Activated CD4-positive, alpha-beta memory T cell treated with anti-CD3 and anti-CD28 coated beads for 36 hours (primary cell): ENCODE results near the gene GCSAML. TPM values are rescaled to one million over a fixed set of nuclear protein-coding genes. Genes with fewer than 3 reads are reported as not detected.

Experiments used
- CTCF ChIA-PET: fragments of 350-600 bp; sonication (Branson Sonifier 250); formaldehyde crosslinking; loops from one replicate; lab custom pipeline; 2021; ENCODE audit warnings: antibody characterized with exemption, inconsistent platforms; lab: Charles Lee
- POLR2A ChIA-PET: fragments of 350-600 bp; sonication (Branson Sonifier 250); formaldehyde crosslinking; loops from one replicate; lab custom pipeline; 2021; ENCODE audit warnings: antibody characterized with exemption; lab: Charles Lee
- DNase-seq: peaks from one replicate; pipeline ENCODE4 v3.0.0-alpha.2; 2020
- H3K27ac Mint-ChIP-seq: one replicate; pipeline ENCODE4 v1.8.0; 2021; ENCODE audit warnings: mixed read lengths
- H3K27me3 Mint-ChIP-seq: one replicate; pipeline ENCODE4 v1.8.0; 2021; ENCODE audit warnings: mixed read lengths
- H3K36me3 Mint-ChIP-seq: one replicate; pipeline ENCODE4 v1.8.0; 2021; ENCODE audit warnings: mixed read lengths
- H3K4me1 Mint-ChIP-seq: one replicate; pipeline ENCODE4 v1.8.0; 2021; ENCODE audit warnings: low read depth, mixed read lengths
- H3K4me3 Mint-ChIP-seq: one replicate; pipeline ENCODE4 v1.8.0; 2021; ENCODE audit warnings: mild to moderate bottlenecking, mixed read lengths
- H3K9me3 Mint-ChIP-seq: one replicate; pipeline ENCODE4 v1.8.0; 2021; ENCODE audit warnings: mixed read lengths
- intact Hi-C: fragments of 100-400 bp; cut with micrococcal nuclease; formaldehyde crosslinking; loops from one replicate; pipeline ENCODE4 v1.15.1; 2023
- total RNA-seq, 2 experiments: library from RNA; stranded (reverse); gene quantifications; one replicate each; pipeline ENCODE4 v1.2.3, GENCODE V29; 2021

The GCSAML gene
- total RNA-seq, 2 experiments from 2014 or later: not detected

DNA sequence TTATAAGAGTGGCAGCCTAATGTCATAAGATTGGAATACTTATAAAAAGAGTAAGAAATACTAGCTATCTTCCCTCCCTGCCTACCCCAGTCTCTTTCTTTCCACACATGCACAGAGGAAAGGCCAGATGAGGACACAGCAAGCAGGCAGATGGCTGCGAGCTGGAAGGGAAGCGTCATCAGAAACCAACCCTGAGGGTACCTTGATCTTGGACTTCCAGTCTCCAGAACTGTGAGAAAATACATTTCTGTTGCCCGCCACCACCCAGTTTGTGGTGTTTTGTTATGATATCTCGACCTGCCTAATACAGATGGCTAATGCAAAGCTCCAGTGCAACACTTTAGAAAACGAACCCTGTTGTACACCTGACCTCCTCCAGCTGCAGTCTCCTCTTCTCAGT, 10.4 kb upstream of the GCSAML start:
- POLR2A ChIA-PET: no interaction called here
- H3K27ac Mint-ChIP-seq: no peak overlapping the region
- no peak overlapping the region for H3K4me3 Mint-ChIP-seq
- peaks cover 20% of the 10 kb centered on the region for H3K27me3 Mint-ChIP-seq
- no peak for DNase-seq
- no peaks in the 10 kb centered on the region for H3K9me3 Mint-ChIP-seq
- H3K36me3 Mint-ChIP-seq: no peaks in the 10 kb centered on the region
- CTCF ChIA-PET: no interaction called here
- intact Hi-C loops: no loop called here
- H3K4me1 Mint-ChIP-seq: peaks cover 2% of the 10 kb centered on the region

GRCh38 chr1:247539215-247539614, 9.7 kb upstream of the GCSAML start:
- Mint-ChIP-seq H3K4me1 (peaks cover 2% of the 10 kb centered on the region), H3K9me3 (no peaks in the 10 kb centered on the region), H3K36me3 (no peaks in the 10 kb centered on the region), H3K27me3 (peaks cover 22% of the 10 kb centered on the region), H3K4me3 (no peak overlapping the region), H3K27ac (no peak overlapping the region)
- DNase-seq: no peak
- intact Hi-C loops: no loop called here
- CTCF ChIA-PET: no interaction called here
- POLR2A ChIA-PET: no interaction called here

DNA sequence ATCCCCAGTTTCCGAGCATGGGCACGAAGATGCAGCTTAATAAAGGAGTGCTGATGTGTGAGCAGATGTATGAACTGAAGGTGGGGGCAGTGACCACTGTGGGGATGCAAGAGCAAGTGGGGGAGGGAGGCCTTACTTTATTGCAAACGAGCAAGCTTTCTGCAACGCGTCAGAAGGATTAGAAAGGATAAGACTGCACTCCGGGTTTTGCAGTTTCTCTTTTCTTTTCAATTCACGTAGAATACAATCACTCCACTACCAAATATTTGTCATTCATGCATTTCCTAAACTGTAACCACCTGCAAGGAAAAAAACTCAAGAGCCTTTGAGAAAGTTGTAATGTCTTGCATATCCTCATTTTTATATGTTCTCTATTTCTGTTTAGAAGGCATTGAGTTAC, 8.4 kb upstream of the GCSAML start:
- ChIA-PET CTCF (no interaction called here), POLR2A (no interaction called here)
- Mint-ChIP-seq H3K4me1 (peaks cover 2% of the 10 kb centered on the region), H3K4me3 (no peak overlapping the region), H3K36me3 (no peaks in the 10 kb centered on the region), H3K27me3 (peaks cover 24% of the 10 kb centered on the region), H3K9me3 (no peaks in the 10 kb centered on the region), H3K27ac (no peak overlapping the region)
- no peak for DNase-seq
- intact Hi-C loops: no loop called here

DNA sequence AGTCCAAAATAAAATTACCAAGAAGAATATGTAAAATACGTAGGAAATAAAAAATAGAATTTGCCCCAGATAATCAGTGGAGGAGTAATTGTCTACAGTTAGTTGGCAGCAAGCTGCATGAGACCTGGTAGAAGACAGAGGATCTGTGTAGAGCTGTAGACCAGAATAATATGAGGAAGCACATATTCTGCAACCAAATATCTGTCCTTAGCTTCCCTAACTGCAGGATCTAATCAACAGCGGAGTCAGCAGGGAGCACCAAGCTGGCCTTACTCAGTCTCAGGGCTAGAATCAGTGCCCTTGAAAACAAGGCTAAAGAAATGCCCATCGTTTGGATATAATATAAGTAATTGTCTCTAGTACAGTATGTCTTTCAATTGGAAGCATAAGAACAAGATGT, 6.1 kb upstream of the GCSAML start:
- no peaks in the 10 kb centered on the region for H3K36me3 Mint-ChIP-seq
- H3K9me3 Mint-ChIP-seq: no peaks in the 10 kb centered on the region
- CTCF ChIA-PET: interaction anchor here (1.2 kb wide), 1 partner anchor 10 kb away, joined by 3 read pairs; no protein-coding TSS in a partner anchor
- DNase-seq: no peak
- peaks cover 2% of the 10 kb centered on the region for H3K4me1 Mint-ChIP-seq
- intact Hi-C loops: no loop called here
- no peak overlapping the region for H3K4me3 Mint-ChIP-seq
- POLR2A ChIA-PET: no interaction called here
- peaks cover 32% of the 10 kb centered on the region for H3K27me3 Mint-ChIP-seq
- H3K27ac Mint-ChIP-seq: no peak overlapping the region

DNA sequence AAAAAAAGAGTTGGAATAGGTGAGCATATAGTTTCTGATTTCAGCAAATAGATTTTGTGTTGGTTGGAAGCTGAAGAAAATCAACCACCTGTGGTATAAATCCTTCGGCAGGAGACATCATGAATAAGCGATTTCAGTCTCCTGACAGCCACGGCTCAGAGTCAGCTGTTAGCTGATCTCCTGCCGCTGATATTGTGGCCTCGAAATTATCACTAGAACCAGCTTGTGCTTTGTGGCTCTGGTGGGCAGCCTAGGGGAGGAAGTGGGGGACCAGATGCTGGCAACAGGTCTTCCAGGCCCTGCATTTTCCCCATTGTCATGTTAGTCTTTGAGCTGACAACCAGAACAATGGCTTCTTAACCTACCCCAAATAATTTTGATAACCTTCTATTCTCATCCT, 842 bp upstream of the GCSAML start:
- no peaks in the 10 kb centered on the region for H3K9me3 Mint-ChIP-seq
- CTCF ChIA-PET: interaction anchor here (1.1 kb wide), 1 partner anchor 29 kb away, joined by 3 read pairs; no protein-coding TSS in a partner anchor
- H3K27me3 Mint-ChIP-seq: peaks cover 25% of the 10 kb centered on the region
- peaks cover 9% of the 10 kb centered on the region for H3K4me1 Mint-ChIP-seq
- H3K36me3 Mint-ChIP-seq: no peaks in the 10 kb centered on the region
- intact Hi-C loops: no loop called here
- DNase-seq: no peak
- POLR2A ChIA-PET: no interaction called here
- no peak overlapping the region for H3K4me3 Mint-ChIP-seq
- H3K27ac Mint-ChIP-seq: no peak overlapping the region

DNA sequence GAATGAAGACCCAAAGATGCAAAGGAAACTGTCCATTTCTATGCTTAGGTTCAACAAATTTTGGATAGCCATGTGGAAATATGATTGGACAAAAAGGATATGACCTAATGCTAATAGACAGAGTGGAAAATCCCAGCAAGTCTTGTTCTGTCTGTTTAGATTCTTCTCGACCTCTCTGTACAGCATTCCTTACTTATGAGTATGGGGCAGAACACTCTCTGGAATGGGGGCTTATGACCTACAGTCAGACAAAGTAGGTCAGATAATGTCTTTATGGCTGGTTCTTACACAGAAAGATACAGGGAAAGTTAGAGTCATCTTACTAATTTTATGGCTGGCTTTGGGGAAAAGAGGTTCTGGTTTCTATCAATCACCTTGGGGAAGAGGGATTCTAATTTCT, 2.8 kb downstream of the GCSAML start:
- no peaks in the 10 kb centered on the region for H3K36me3 Mint-ChIP-seq
- intact Hi-C loops: no loop called here
- H3K27me3 Mint-ChIP-seq: peaks cover 18% of the 10 kb centered on the region
- DNase-seq: no peak
- H3K27ac Mint-ChIP-seq: no peak overlapping the region
- ChIA-PET POLR2A (no interaction called here), CTCF (no interaction called here)
- H3K4me3 Mint-ChIP-seq: no peak overlapping the region
- peaks cover 9% of the 10 kb centered on the region for H3K4me1 Mint-ChIP-seq
- no peaks in the 10 kb centered on the region for H3K9me3 Mint-ChIP-seq

- Mint-ChIP-seq H3K27me3 (peaks cover 15% of the 10 kb centered on the region), H3K36me3 (no peaks in the 10 kb centered on the region), H3K27ac (no peak overlapping the region), H3K9me3 (no peaks in the 10 kb centered on the region), H3K4me3 (no peak overlapping the region), H3K4me1 (peaks cover 9% of the 10 kb centered on the region)
- intact Hi-C loops: no loop called here
- ChIA-PET POLR2A (no interaction called here), CTCF (no interaction called here)
- DNase-seq: no peak
Measured at GRCh38 chr1:247552231-247552630, 3.3 kb downstream of the GCSAML start.

- Mint-ChIP-seq H3K27me3 (peaks cover 1% of the 10 kb centered on the region), H3K36me3 (no peaks in the 10 kb centered on the region), H3K4me1 (peaks cover 5% of the 10 kb centered on the region), H3K27ac (no peak overlapping the region), H3K9me3 (no peaks in the 10 kb centered on the region), H3K4me3 (no peak overlapping the region)
- no peak for DNase-seq
- ChIA-PET POLR2A (no interaction called here), CTCF (no interaction called here)
- intact Hi-C loops: no loop called here
Measured at GRCh38 chr1:247557926-247558674, 9.2 kb downstream of the GCSAML start.

DNA sequence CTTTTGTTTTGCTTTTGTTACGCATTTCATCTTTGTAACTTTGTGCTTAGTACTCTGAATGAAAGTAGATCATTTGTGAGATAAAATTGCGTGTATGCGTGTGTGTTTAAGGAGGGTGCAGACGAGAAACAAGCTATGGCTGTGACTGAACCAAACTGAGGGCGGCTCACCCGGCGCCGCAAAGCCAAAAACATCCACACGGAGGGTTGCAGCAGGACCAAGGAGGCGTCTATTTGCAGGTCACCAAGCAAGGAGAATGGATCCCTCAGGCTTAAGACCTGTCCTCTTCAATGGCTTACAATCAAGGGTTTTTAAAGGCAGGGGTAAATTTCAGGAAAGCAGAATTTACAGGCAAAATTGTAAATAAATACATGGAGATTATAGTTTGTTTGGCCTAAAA, 12.8 kb downstream of the GCSAML start:
- no peaks in the 10 kb centered on the region for H3K36me3 Mint-ChIP-seq
- H3K9me3 Mint-ChIP-seq: no peaks in the 10 kb centered on the region
- H3K4me3 Mint-ChIP-seq: no peak overlapping the region
- H3K27ac Mint-ChIP-seq: no peak overlapping the region
- DNase-seq: no peak
- CTCF ChIA-PET: no interaction called here
- peaks cover 1% of the 10 kb centered on the region for H3K27me3 Mint-ChIP-seq
- POLR2A ChIA-PET: no interaction called here
- intact Hi-C loops: no loop called here
- peaks cover 5% of the 10 kb centered on the region for H3K4me1 Mint-ChIP-seq

DNA sequence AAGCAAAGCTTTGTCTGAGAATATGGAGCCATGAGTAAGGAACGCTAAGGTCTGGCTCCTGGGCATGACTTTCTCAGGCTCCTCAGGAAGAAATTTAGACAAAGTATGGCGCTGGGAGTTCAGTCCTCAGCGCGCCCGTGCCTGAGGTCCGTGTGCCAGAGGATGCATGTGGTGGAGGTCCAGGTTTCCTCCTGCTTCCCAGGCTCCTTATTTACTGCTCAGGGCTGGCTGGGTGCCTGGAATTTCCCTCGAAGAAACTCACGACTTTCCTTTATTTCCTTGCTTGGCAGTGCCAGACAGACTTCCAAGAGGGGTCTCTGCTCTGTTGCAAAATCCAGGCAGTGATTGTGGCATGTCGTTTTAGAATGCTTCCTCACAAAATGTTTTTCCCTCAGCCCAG, 13.3 kb downstream of the GCSAML start:
- Mint-ChIP-seq H3K9me3 (no peaks in the 10 kb centered on the region), H3K36me3 (no peaks in the 10 kb centered on the region), H3K27ac (no peak overlapping the region), H3K4me1 (peaks cover 5% of the 10 kb centered on the region), H3K4me3 (no peak overlapping the region), H3K27me3 (peaks cover 1% of the 10 kb centered on the region)
- ChIA-PET CTCF (no interaction called here), POLR2A (no interaction called here)
- intact Hi-C loops: no loop called here
- no peak for DNase-seq

- H3K9me3 Mint-ChIP-seq: peaks cover 10% of the 10 kb centered on the region
- intact Hi-C loops: no loop called here
- H3K36me3 Mint-ChIP-seq: no peaks in the 10 kb centered on the region
- ChIA-PET POLR2A (no interaction called here), CTCF (interaction anchor here (1.3 kb wide), 1 partner anchor 43 kb away, joined by 3 read pairs; no protein-coding TSS in a partner anchor)
- peaks cover 6% of the 10 kb centered on the region for H3K27me3 Mint-ChIP-seq
- H3K27ac Mint-ChIP-seq: no peak overlapping the region
- H3K4me3 Mint-ChIP-seq: no peak overlapping the region
- no peaks in the 10 kb centered on the region for H3K4me1 Mint-ChIP-seq
- no peak for DNase-seq
Measured at GRCh38 chr1:247574236-247574635, 25.3 kb downstream of the GCSAML start.

GRCh38 chr1:247574664-247575063, 25.7 kb downstream of the GCSAML start:
- no peak overlapping the region for H3K4me3 Mint-ChIP-seq
- no peaks in the 10 kb centered on the region for H3K36me3 Mint-ChIP-seq
- POLR2A ChIA-PET: no interaction called here
- intact Hi-C loops: no loop called here
- CTCF ChIA-PET: interaction anchor here (1.3 to 1.5 kb wide), 2 partner anchors 43 to 202 kb away, joined by 3 to 5 read pairs; no protein-coding TSS in a partner anchor
- no peak overlapping the region for H3K27ac Mint-ChIP-seq
- H3K9me3 Mint-ChIP-seq: peaks cover 10% of the 10 kb centered on the region
- H3K27me3 Mint-ChIP-seq: peaks cover 6% of the 10 kb centered on the region
- H3K4me1 Mint-ChIP-seq: no peaks in the 10 kb centered on the region
- DNase-seq: no peak

GRCh38 chr1:247576514-247576913, 27.6 kb downstream of the GCSAML start:
- Mint-ChIP-seq H3K4me1 (no peaks in the 10 kb centered on the region), H3K27ac (no peak overlapping the region), H3K4me3 (no peak overlapping the region), H3K9me3 (no peaks in the 10 kb centered on the region), H3K27me3 (peaks cover 7% of the 10 kb centered on the region), H3K36me3 (no peaks in the 10 kb centered on the region)
- ChIA-PET POLR2A (no interaction called here), CTCF (interaction anchor here (0.7 to 1.0 kb wide), 4 partner anchors 29 to 204 kb away, joined by 3 to 8 read pairs (median 3); no protein-coding TSS in a partner anchor)
- DNase-seq: no peak
- intact Hi-C loops: loop anchor here (1.0 kb wide), 2 partner anchors 186 to 202 kb away; no protein-coding TSS in a partner anchor
